Liver (tissue), 9 donors: Measurements from ENCODE around the gene BLOC1S1. TPM values are rescaled to one million over a fixed set of nuclear protein-coding genes. Genes with fewer than 3 reads are reported as not detected.

Experiments
- DNase-seq: peaks from one replicate; pipeline ENCODE4 v3.0.0-alpha.2; 2017; ENCODE audit warnings: low spot score
- H3K27ac ChIP-seq, 2 donors: one replicate each; pipeline ENCODE4 v1.7.0; 2013; ENCODE audit warnings: inconsistent platforms in 2 of 2, low read length in 2 of 2, control low read depth in 1 of 2, low read depth in 1 of 2, mild to moderate bottlenecking in 1 of 2
- H3K27me3 ChIP-seq, 4 donors: one replicate each; pipeline versions ENCODE4 v1.6.1 to v1.7.0; 2013; ENCODE audit warnings: low read length in 3 of 4, inconsistent platforms in 1 of 4, mild to moderate bottlenecking in 1 of 4, moderate library complexity in 1 of 4; ENCODE audit not compliant: control insufficient read depth in 4 of 4, insufficient read depth in 4 of 4
- H3K36me3 ChIP-seq, 4 donors: one replicate each; pipeline versions ENCODE4 v1.6.1 to v1.7.0; 2013; ENCODE audit warnings: low read length in 3 of 4, mild to moderate bottlenecking in 3 of 4, low read depth in 1 of 4, moderate library complexity in 1 of 4; ENCODE audit not compliant: control insufficient read depth in 4 of 4, insufficient read depth in 3 of 4
- H3K4me1 ChIP-seq, 4 donors: one replicate each; pipeline versions ENCODE4 v1.6.1 to v1.7.0; 2013; ENCODE audit warnings: low read length in 3 of 4, mild to moderate bottlenecking in 3 of 4, moderate library complexity in 1 of 4; ENCODE audit not compliant: control insufficient read depth in 4 of 4, insufficient read depth in 4 of 4
- H3K4me3 ChIP-seq, 3 donors: one replicate each; pipeline versions ENCODE4 v1.6.1 to v1.7.0; 2013; ENCODE audit warnings: low read length in 3 of 3, control low read depth in 1 of 3, low read depth in 1 of 3, mild to moderate bottlenecking in 1 of 3
- H3K9ac ChIP-seq, 2 donors: one replicate each; pipeline ENCODE4 v1.7.0; 2013; ENCODE audit warnings: low read length in 2 of 2, mild to moderate bottlenecking in 2 of 2, moderate library complexity in 2 of 2, control low read depth in 1 of 2, low read depth in 1 of 2
- H3K9me3 ChIP-seq, 4 donors: one replicate each; pipeline versions ENCODE4 v1.6.1 to v1.7.0; 2013; ENCODE audit warnings: low read length in 3 of 4; ENCODE audit not compliant: control insufficient read depth in 4 of 4
- EGR1 ChIP-seq, 2 donors: IDR thresholded peaks; 2 replicates each; pipeline ENCODE4 v1.6.1; 2016 to 2018; ENCODE audit warnings: antibody characterized with exemption in 2 of 2, low read depth in 2 of 2
- FOXA1 ChIP-seq: IDR thresholded peaks from 2 replicates; pipeline ENCODE4 v1.6.1; 2016; ENCODE audit warnings: antibody characterized with exemption
- FOXA2 ChIP-seq: IDR thresholded peaks from 2 replicates; pipeline ENCODE4 v1.6.1; 2016; ENCODE audit warnings: antibody characterized with exemption
- GABPA ChIP-seq, 2 donors: IDR thresholded peaks in 1 of 2; conservative IDR thresholded peaks in 1 of 2; 2 replicates each; pipeline ENCODE4 v1.6.1; 2016; ENCODE audit warnings: antibody characterized with exemption in 2 of 2, mild to moderate bottlenecking in 1 of 2, moderate library complexity in 1 of 2
- HNF4A ChIP-seq, 2 donors: conservative IDR thresholded peaks; 2 replicates each; pipeline ENCODE4 v1.6.1; 2016; ENCODE audit warnings: antibody characterized with exemption in 2 of 2, mild to moderate bottlenecking in 2 of 2
- HNF4G ChIP-seq: IDR thresholded peaks from 2 replicates; pipeline ENCODE4 v1.6.1; 2016; ENCODE audit warnings: antibody characterized with exemption
- JUND ChIP-seq, 2 donors: IDR thresholded peaks; 2 replicates each; pipeline ENCODE4 v1.6.1; 2016; ENCODE audit warnings: antibody characterized with exemption in 2 of 2
- NR2F2 ChIP-seq: IDR thresholded peaks from 2 replicates; pipeline ENCODE4 v1.6.1; 2016; ENCODE audit warnings: antibody characterized with exemption
- RAD21 ChIP-seq, 2 donors: IDR thresholded peaks; 2 replicates each; pipeline ENCODE4 v1.6.1; 2016; ENCODE audit warnings: antibody characterized with exemption in 2 of 2, mild to moderate bottlenecking in 2 of 2
- REST ChIP-seq: IDR thresholded peaks from 2 replicates; pipeline ENCODE4 v1.6.1; 2016; ENCODE audit warnings: antibody characterized with exemption, mild to moderate bottlenecking
- RXRA ChIP-seq, 2 donors: IDR thresholded peaks; 2 replicates each; pipeline ENCODE4 v1.6.1; 2017 to 2018; ENCODE audit warnings: antibody characterized with exemption in 2 of 2, mild to moderate bottlenecking in 1 of 2
- SP1 ChIP-seq: IDR thresholded peaks from 2 replicates; pipeline ENCODE4 v1.6.1; 2018; ENCODE audit warnings: antibody characterized with exemption, mild to moderate bottlenecking
- TAF1 ChIP-seq: conservative IDR thresholded peaks from 2 replicates; pipeline ENCODE4 v1.6.1; 2016; ENCODE audit warnings: antibody characterized with exemption, mild to moderate bottlenecking
- YY1 ChIP-seq: IDR thresholded peaks from 2 replicates; pipeline ENCODE4 v1.6.1; 2016; ENCODE audit warnings: antibody characterized with exemption, mild to moderate bottlenecking
- WGBS: extraction: QIAGEN DNeasy Blood & Tissue Kit; methylation state at CpG from one replicate; pipeline ENCODE4 v1.1.7; 2013; 5-methylcytosine and 5-hydroxymethylcytosine counted together
- polyA plus RNA-seq, 2 donors: library from polyadenylated mRNA; stranded (reverse) in 1 of 2; unstranded in 1 of 2; fragments of 200-250 nt in 1 of 2; fragments of >200 nt in 1 of 2; fragmentation: Nextera tagmentation in 1 of 2; extraction: Ambion mirVana in 1 of 2; gene quantifications; one replicate each; pipeline versions ENCODE4 v1.2.1 to v1.2.3, GENCODE V29; 2013 to 2015
- total RNA-seq, 2 donors: library from RNA; depleted of rRNA; stranded (reverse); fragments of >200 nt; gene quantifications; one replicate each; pipeline ENCODE4 v1.2.3, GENCODE V29; 2014
- TF ChIP-seq, protein P1 (sequence below): IDR thresholded peaks from 2 replicates; pipeline ENCODE4 v1.6.1; 2016; ENCODE audit warnings: antibody characterized with exemption
- TF ChIP-seq, protein P2 (sequence below): IDR thresholded peaks from 2 replicates; pipeline ENCODE4 v1.6.1; 2016; ENCODE audit warnings: antibody characterized with exemption
- TF ChIP-seq, protein P3 (sequence below): IDR thresholded peaks from 2 replicates; pipeline ENCODE4 v1.6.1; 2016; ENCODE audit warnings: antibody characterized with exemption
- TF ChIP-seq, protein P4 (sequence below): fragments of 150-350 bp; IDR thresholded peaks from 2 replicates; pipeline ENCODE4 v1.5.1; 2017; ENCODE audit warnings: improper control_type of control experiment, low read depth, low read length; ENCODE audit not compliant: missing input control
- donor health status: healthy.
- donor health status: healthy.
- donor health status: healthy.
- donor health status: healthy.
- donor health status: healthy.

BLOC1S1 gene
- total RNA-seq (10 to 100 TPM; 43.7 to 79.6 TPM), polyA plus RNA-seq (100 to 1,000 TPM; 150 TPM)

- Histone ChIP-seq H3K9me3 (no peaks in the 10 kb centered on the region), H3K27ac (peak within 1 kb of the TSS; percentile 91 to 93), H3K36me3 (no peaks in the 10 kb centered on the region), H3K27me3 (no peaks in the 10 kb centered on the region), H3K4me3 (peak within 1 kb of the TSS; percentile 71 to 92 (median 84)), H3K9ac (peak within 1 kb of the TSS; percentile 77 to 79), H3K4me1 (peaks cover 26 to 57% (median 46%) of the 10 kb centered on the region in 4 donors)
- WGBS, result under 1% methylated on average over 42 of the region's 42 CpGs
- DNase-seq, result peak; percentile 92
- TF ChIP-seq RAD21 (IDR thresholded peaks at IDR 0.05), result no peak
- peak; percentile 63 for TF ChIP-seq SP1
- no peak for TF ChIP-seq TAF1
- TF ChIP-seq, protein P1, sequence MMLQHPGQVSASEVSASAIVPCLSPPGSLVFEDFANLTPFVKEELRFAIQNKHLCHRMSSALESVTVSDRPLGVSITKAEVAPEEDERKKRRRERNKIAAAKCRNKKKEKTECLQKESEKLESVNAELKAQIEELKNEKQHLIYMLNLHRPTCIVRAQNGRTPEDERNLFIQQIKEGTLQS, result no peak
- TF ChIP-seq NR2F2, result peak; percentile 73
- TF ChIP-seq REST, result no peak
- TF ChIP-seq RXRA (IDR thresholded peaks at IDR 0.05), result peak; percentile 62 to 66
- TF ChIP-seq HNF4A (conservative IDR thresholded peaks at IDR 0.05), result peak; percentile 43 to 54
- TF ChIP-seq, protein P2, sequence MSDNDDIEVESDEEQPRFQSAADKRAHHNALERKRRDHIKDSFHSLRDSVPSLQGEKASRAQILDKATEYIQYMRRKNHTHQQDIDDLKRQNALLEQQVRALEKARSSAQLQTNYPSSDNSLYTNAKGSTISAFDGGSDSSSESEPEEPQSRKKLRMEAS, result peak; percentile 62
- peak in 1 of 2 donors; percentile 78 for TF ChIP-seq GABPA (IDR thresholded peaks at IDR 0.05 in 1 of 2, conservative IDR thresholded peaks at IDR 0.05 in 1 of 2)
- peak; percentile 86 for TF ChIP-seq YY1
- no peak for TF ChIP-seq FOXA2
- no peak for TF ChIP-seq EGR1 (IDR thresholded peaks at IDR 0.05; ENCODE audit: low read depth in 2 of 2)
- TF ChIP-seq JUND (IDR thresholded peaks at IDR 0.05), result peak; percentile 9 to 57
- no peak for TF ChIP-seq HNF4G
- TF ChIP-seq, protein P3, sequence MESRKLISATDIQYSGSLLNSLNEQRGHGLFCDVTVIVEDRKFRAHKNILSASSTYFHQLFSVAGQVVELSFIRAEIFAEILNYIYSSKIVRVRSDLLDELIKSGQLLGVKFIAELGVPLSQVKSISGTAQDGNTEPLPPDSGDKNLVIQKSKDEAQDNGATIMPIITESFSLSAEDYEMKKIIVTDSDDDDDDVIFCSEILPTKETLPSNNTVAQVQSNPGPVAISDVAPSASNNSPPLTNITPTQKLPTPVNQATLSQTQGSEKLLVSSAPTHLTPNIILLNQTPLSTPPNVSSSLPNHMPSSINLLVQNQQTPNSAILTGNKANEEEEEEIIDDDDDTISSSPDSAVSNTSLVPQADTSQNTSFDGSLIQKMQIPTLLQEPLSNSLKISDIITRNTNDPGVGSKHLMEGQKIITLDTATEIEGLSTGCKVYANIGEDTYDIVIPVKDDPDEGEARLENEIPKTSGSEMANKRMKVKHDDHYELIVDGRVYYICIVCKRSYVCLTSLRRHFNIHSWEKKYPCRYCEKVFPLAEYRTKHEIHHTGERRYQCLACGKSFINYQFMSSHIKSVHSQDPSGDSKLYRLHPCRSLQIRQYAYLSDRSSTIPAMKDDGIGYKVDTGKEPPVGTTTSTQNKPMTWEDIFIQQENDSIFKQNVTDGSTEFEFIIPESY, result peak; percentile 76
- TF ChIP-seq, protein P4, sequence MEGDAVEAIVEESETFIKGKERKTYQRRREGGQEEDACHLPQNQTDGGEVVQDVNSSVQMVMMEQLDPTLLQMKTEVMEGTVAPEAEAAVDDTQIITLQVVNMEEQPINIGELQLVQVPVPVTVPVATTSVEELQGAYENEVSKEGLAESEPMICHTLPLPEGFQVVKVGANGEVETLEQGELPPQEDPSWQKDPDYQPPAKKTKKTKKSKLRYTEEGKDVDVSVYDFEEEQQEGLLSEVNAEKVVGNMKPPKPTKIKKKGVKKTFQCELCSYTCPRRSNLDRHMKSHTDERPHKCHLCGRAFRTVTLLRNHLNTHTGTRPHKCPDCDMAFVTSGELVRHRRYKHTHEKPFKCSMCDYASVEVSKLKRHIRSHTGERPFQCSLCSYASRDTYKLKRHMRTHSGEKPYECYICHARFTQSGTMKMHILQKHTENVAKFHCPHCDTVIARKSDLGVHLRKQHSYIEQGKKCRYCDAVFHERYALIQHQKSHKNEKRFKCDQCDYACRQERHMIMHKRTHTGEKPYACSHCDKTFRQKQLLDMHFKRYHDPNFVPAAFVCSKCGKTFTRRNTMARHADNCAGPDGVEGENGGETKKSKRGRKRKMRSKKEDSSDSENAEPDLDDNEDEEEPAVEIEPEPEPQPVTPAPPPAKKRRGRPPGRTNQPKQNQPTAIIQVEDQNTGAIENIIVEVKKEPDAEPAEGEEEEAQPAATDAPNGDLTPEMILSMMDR, result peak; percentile 6
- no peak for TF ChIP-seq FOXA1
Observed at GRCh38 chr12:55715833-55716581, at the start of gene BLOC1S1. BLOC1S1 (plus strand) TSS chr12:55716046; CDS start chr12:55716052, 6 bp downstream.
